Hepatocyte (in vitro differentiated cells): ENCODE data around the gene OSBPL7. TPM values are rescaled to one million over a fixed set of nuclear protein-coding genes. Genes with fewer than 3 reads are reported as not detected.

Experiments used
- DNase-seq: peaks from one replicate; pipeline ENCODE4 v3.0.0-alpha.2; 2016; ENCODE audit warnings: low spot score
- H2AFZ ChIP-seq: fragments of 200-600 bp; sonication (generic); 2 replicates; pipeline ENCODE4 v1.6.0; 2016; ENCODE audit warnings: antibody characterized with exemption, mild to moderate bottlenecking
- H3K27ac ChIP-seq: fragments of 200-600 bp; sonication (generic); 2 replicates; pipeline ENCODE4 v1.5.1; 2016; ENCODE audit warnings: mild to moderate bottlenecking
- H3K27me3 ChIP-seq: fragments of 200-600 bp; sonication (generic); 2 replicates; pipeline ENCODE4 v1.6.1; 2016
- H3K36me3 ChIP-seq: fragments of 200-600 bp; sonication (generic); replicated peaks from 2 replicates; pipeline ENCODE4 v1.5.1; 2016; ENCODE audit warnings: low read depth; ENCODE audit not compliant: insufficient read depth
- H3K4me1 ChIP-seq: fragments of 200-600 bp; sonication (generic); 2 replicates; pipeline ENCODE4 v1.5.1; 2016; ENCODE audit warnings: mild to moderate bottlenecking, moderate library complexity; ENCODE audit not compliant: insufficient read depth
- H3K4me2 ChIP-seq: fragments of 200-600 bp; sonication (generic); 2 replicates; pipeline ENCODE4 v1.6.0; 2016
- H3K4me3 ChIP-seq: fragments of 200-600 bp; sonication (generic); 2 replicates; pipeline ENCODE4 v1.5.1; 2016; ENCODE audit warnings: mild to moderate bottlenecking
- H3K79me2 ChIP-seq: fragments of 200-600 bp; sonication (generic); 2 replicates; pipeline ENCODE4 v1.6.0; 2017; ENCODE audit warnings: mild to moderate bottlenecking
- H3K9me2 ChIP-seq: fragments of 200-600 bp; sonication (generic); replicated peaks from 2 replicates; pipeline ENCODE4 v1.6.0; 2017; ENCODE audit warnings: mild to moderate bottlenecking; ENCODE audit not compliant: insufficient read depth
- H3K9me3 ChIP-seq: fragments of 200-600 bp; sonication (generic); 2 replicates; pipeline ENCODE4 v1.5.1; 2016; ENCODE audit warnings: low read depth, mild to moderate bottlenecking
- H4K20me1 ChIP-seq: fragments of 200-600 bp; sonication (generic); 2 replicates; pipeline ENCODE4 v1.6.0; 2016; ENCODE audit warnings: mild to moderate bottlenecking; ENCODE audit not compliant: insufficient read depth, poor library complexity, severe bottlenecking
- CTCF ChIP-seq: fragments of 200-600 bp; sonication (generic); IDR thresholded peaks from 2 replicates; pipeline ENCODE4 v1.5.1; 2016; ENCODE audit warnings: antibody characterized with exemption, mild to moderate bottlenecking; ENCODE audit not compliant: poor library complexity
- EZH2 ChIP-seq: fragments of 200-600 bp; sonication (generic); IDR thresholded peaks from 2 replicates; pipeline ENCODE4 v1.6.1; 2016; ENCODE audit warnings: antibody characterized with exemption, mild to moderate bottlenecking, borderline replicate concordance
- EZH2phosphoT487 ChIP-seq: fragments of 200-600 bp; sonication (generic); IDR thresholded peaks from one replicate; pipeline ENCODE4 v1.6.1; 2018; ENCODE audit warnings: antibody characterized with exemption, mild to moderate bottlenecking, low read depth, moderate library complexity; ENCODE audit not compliant: unreplicated experiment, severe bottlenecking
- WGBS: methylation state at CpG from one replicate; pipeline ENCODE4 v1.1.6; 2016; ENCODE audit warnings: low lambda C conversion rate; ENCODE audit errors: missing lambda C conversion rate; 5-methylcytosine and 5-hydroxymethylcytosine counted together
- polyA plus RNA-seq: library from polyadenylated mRNA; unstranded; fragments of >200 nt; fragmentation: Nextera tagmentation; extraction: Ambion mirVana; gene quantifications from 2 replicates; pipeline ENCODE4 v1.2.1, GENCODE V29; 2016
- total RNA-seq: library from RNA; depleted of rRNA; stranded (reverse); fragments of >200 nt; gene quantifications from 2 replicates; pipeline ENCODE4 v1.2.3, GENCODE V29; 2014

Gene OSBPL7
- total and polyA plus RNA-seq, 2 experiments from 2014 or later, result 6.2 to 9.3 TPM

DNA sequence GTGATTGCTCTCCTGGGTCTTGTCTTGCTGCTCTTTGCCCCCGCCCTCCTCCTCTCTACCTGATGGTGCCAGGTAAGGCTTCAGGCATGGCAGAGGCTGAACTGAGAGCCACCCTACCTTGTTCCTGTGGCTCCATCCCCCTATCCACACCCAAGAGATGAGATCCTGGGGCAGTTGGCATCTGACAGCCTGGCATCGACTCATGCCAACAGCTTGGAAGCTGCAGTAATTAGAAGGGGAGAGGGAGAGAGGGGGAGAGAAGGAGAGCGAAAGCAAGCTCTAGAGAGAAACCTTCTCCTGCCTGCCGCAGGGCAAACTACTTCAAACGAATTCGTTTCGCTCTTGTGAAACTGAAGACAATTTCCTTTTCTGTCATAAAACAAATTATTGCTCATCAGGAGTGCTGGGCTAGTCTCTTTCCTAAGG, 43.2 kb upstream of the OSBPL7 start:
- no peaks in the 10 kb centered on the region for H3K36me3 ChIP-seq
- H3K9me2 ChIP-seq, result no peaks in the 10 kb centered on the region
- no peak overlapping the region for H3K4me3 ChIP-seq
- H3K9me3 ChIP-seq, result no peaks in the 10 kb centered on the region
- peaks cover 9% of the 10 kb centered on the region for H3K4me1 ChIP-seq
- 50% methylated on average over 7 of the region's 7 CpGs for WGBS
- TF ChIP-seq EZH2phosphoT487, result no peak
- TF ChIP-seq EZH2, result no peak
- no peak for TF ChIP-seq CTCF
- DNase-seq, result no peak
- H3K27ac ChIP-seq, result no peak overlapping the region
- no peak overlapping the region for H3K4me2 ChIP-seq
- H2AFZ ChIP-seq, result no peak overlapping the region
- H3K27me3 ChIP-seq, result peaks cover 11% of the 10 kb centered on the region
- no peaks in the 10 kb centered on the region for H3K79me2 ChIP-seq
- no peaks in the 10 kb centered on the region for H4K20me1 ChIP-seq

DNA sequence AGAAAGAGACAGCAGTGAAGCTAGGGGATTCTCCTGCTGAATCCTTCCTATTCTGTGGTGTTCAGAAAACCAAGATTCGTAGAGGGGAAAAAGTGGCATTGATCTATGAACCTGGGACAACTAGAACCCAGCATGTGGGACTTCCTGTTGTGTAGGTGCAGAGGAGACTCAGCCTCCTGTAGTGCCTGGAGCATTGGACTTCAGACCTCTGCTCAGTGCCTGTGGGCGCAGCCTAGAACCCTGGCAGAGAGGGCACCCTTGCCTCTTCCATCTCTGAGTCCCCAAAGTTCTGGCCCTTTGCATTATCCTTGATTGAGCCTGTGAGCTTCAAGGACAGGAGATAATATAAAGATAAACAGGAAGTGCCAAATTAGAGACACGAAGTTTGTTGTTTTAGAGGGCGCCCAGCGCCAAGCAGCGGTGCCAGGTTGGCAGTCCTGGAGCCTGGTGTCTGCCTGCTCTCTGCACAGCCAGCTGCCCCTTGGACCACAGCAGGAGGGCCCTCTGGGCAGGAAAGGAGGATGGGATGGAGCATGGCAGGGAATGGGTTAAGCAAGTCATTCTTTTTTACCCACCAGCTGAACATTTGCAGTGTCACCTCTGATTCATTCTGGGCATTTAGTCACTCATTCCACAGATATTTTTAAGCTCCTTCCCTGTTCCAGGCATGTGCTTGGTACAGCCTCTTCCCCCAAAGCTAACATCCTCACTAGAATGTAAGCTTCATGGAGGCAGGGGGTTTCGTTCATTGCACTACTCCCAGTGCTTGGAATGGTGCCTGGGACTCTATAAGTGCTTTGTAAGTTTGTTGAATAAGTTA, 41.2 kb upstream of the OSBPL7 start:
- H3K36me3 ChIP-seq, result no peaks in the 10 kb centered on the region
- H3K4me1 ChIP-seq, result peaks cover 9% of the 10 kb centered on the region
- no peaks in the 10 kb centered on the region for H4K20me1 ChIP-seq
- no peaks in the 10 kb centered on the region for H3K9me3 ChIP-seq
- no peak overlapping the region for H3K4me2 ChIP-seq
- H3K27me3 ChIP-seq, result no peaks in the 10 kb centered on the region
- no peak overlapping the region for H3K4me3 ChIP-seq
- no peak for DNase-seq
- H3K79me2 ChIP-seq, result no peaks in the 10 kb centered on the region
- no peak for TF ChIP-seq EZH2
- no peak for TF ChIP-seq EZH2phosphoT487
- TF ChIP-seq CTCF, result no peak
- H3K9me2 ChIP-seq, result no peaks in the 10 kb centered on the region
- 81% methylated on average over 7 of the region's 7 CpGs for WGBS
- H3K27ac ChIP-seq, result no peak overlapping the region
- no peak overlapping the region for H2AFZ ChIP-seq

DNA sequence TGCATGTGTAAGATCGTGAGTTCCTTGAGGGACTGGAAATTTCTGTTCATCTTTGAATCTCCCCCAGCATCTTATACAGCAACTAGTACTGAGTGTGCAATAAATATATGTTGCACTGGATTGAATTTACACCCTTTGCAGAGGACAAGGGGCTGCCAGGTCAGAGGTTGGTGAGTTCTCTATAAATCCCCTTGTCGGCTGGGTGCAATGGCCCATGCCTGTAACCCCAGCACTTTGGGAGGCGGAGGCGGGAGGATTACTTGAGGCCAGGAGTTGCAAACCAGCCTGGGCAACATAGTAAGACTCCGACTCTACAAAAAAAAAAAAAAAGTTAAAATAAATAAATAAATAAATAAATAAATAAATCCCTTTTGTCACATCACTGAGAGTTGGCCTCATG, 38.8 kb upstream of the OSBPL7 start:
- Histone ChIP-seq H2AFZ (no peak overlapping the region), H3K79me2 (no peaks in the 10 kb centered on the region), H3K4me3 (no peak overlapping the region), H3K4me1 (peaks cover 4% of the 10 kb centered on the region), H3K27ac (no peak overlapping the region), H3K27me3 (peaks cover 15% of the 10 kb centered on the region), H3K4me2 (no peak overlapping the region), H4K20me1 (no peaks in the 10 kb centered on the region), H3K9me2 (no peaks in the 10 kb centered on the region), H3K9me3 (no peaks in the 10 kb centered on the region), H3K36me3 (no peaks in the 10 kb centered on the region)
- no peak for DNase-seq
- 93% methylated on average over 5 of the region's 5 CpGs for WGBS
- TF ChIP-seq CTCF (no peak), EZH2phosphoT487 (no peak), EZH2 (no peak)
